Duodenal mucosa (tissue), 2 donors: ENCODE results near the gene NPAS3.

Source experiments
- H3K27ac ChIP-seq: one replicate; pipeline ENCODE4 v1.7.0; 2013; ENCODE audit warnings: low read depth, low read length
- H3K27me3 ChIP-seq, 2 donors: one replicate each; pipeline ENCODE4 v1.7.0; 2013; ENCODE audit warnings: low read length in 2 of 2, control low read depth in 1 of 2; ENCODE audit not compliant: insufficient read depth in 2 of 2, control insufficient read depth in 1 of 2
- H3K36me3 ChIP-seq, 2 donors: one replicate each; pipeline ENCODE4 v1.7.0; 2013; ENCODE audit warnings: low read length in 2 of 2, control low read depth in 1 of 2; ENCODE audit not compliant: insufficient read depth in 2 of 2, control insufficient read depth in 1 of 2
- H3K4me1 ChIP-seq, 2 donors: one replicate each; pipeline ENCODE4 v1.7.0; 2013; ENCODE audit warnings: low read length in 2 of 2, control low read depth in 1 of 2; ENCODE audit not compliant: insufficient read depth in 2 of 2, control insufficient read depth in 1 of 2
- H3K4me3 ChIP-seq, 2 donors: one replicate each; pipeline ENCODE4 v1.7.0; 2013; ENCODE audit warnings: low read length in 2 of 2, low read depth in 1 of 2
- H3K9ac ChIP-seq, 2 donors: one replicate each; pipeline ENCODE4 v1.7.0; 2013; ENCODE audit warnings: low read length in 2 of 2, low read depth in 1 of 2
- H3K9me3 ChIP-seq, 2 donors: one replicate each; pipeline ENCODE4 v1.7.0; 2013; ENCODE audit warnings: low read length in 2 of 2, control low read depth in 1 of 2; ENCODE audit not compliant: control insufficient read depth in 1 of 2

NPAS3 gene

GRCh38 chr14:32980178-32980901 is 41.7 kb downstream of the NPAS3 start:
- no peak overlapping the region for H3K4me3 ChIP-seq
- H3K36me3 ChIP-seq, result no peaks in the 10 kb centered on the region
- H3K27me3 ChIP-seq, result no peaks in the 10 kb centered on the region
- H3K27ac ChIP-seq, result no peak overlapping the region
- no peaks in the 10 kb centered on the region for H3K9me3 ChIP-seq
- no peak overlapping the region for H3K9ac ChIP-seq
- H3K4me1 ChIP-seq, result no peaks in the 10 kb centered on the region

GRCh38 chr14:32980902-32981501 is 42.3 kb downstream of the NPAS3 start:
- Histone ChIP-seq H3K9me3 (no peaks in the 10 kb centered on the region), H3K36me3 (no peaks in the 10 kb centered on the region), H3K27me3 (no peaks in the 10 kb centered on the region), H3K27ac (no peak overlapping the region), H3K4me3 (no peak overlapping the region), H3K9ac (no peak overlapping the region), H3K4me1 (no peaks in the 10 kb centered on the region)

DNA sequence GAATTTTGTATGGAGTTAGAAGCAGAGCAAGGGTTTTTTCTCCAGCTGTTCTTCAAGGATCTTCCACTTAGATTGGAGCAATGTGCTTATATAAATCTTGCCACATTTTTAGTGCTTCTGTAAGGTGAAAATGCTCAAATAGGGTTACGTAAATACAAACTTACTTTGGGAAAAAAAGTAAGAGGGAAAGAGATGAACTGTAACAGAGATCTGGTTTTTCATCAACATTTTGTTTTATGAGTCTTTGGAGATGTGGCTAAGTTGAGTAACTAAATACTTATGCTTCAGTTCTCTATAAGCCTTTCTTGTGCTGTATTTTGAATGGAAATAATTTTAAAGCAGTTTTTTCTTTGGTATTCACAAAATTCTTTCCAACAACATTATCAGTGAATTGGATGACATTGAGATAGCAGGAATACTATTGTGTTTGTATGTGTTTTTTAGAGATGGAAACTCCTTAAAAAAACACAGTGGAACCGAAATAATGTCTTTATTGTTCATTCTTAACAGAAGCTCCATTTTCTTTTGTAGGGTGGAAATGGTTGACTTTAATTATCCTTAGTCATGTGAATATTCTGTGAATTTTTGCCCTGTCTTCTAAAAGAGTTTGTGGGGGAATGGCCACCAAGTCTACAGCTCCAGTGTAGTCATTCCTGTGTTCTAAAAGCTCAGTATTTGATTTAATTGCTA is 45.7 kb downstream of the NPAS3 start:
- no peaks in the 10 kb centered on the region for H3K27me3 ChIP-seq
- no peak overlapping the region for H3K9ac ChIP-seq
- no peaks in the 10 kb centered on the region for H3K36me3 ChIP-seq
- no peak overlapping the region for H3K4me3 ChIP-seq
- H3K4me1 ChIP-seq, result no peaks in the 10 kb centered on the region
- no peaks in the 10 kb centered on the region for H3K9me3 ChIP-seq
- no peak overlapping the region for H3K27ac ChIP-seq

GRCh38 chr14:32985866-32986265 is 47.2 kb downstream of the NPAS3 start:
- Histone ChIP-seq H3K4me1 (no peaks in the 10 kb centered on the region), H3K9me3 (no peaks in the 10 kb centered on the region), H3K36me3 (no peaks in the 10 kb centered on the region), H3K9ac (no peak overlapping the region), H3K27ac (no peak overlapping the region), H3K27me3 (no peaks in the 10 kb centered on the region), H3K4me3 (no peak overlapping the region)

DNA sequence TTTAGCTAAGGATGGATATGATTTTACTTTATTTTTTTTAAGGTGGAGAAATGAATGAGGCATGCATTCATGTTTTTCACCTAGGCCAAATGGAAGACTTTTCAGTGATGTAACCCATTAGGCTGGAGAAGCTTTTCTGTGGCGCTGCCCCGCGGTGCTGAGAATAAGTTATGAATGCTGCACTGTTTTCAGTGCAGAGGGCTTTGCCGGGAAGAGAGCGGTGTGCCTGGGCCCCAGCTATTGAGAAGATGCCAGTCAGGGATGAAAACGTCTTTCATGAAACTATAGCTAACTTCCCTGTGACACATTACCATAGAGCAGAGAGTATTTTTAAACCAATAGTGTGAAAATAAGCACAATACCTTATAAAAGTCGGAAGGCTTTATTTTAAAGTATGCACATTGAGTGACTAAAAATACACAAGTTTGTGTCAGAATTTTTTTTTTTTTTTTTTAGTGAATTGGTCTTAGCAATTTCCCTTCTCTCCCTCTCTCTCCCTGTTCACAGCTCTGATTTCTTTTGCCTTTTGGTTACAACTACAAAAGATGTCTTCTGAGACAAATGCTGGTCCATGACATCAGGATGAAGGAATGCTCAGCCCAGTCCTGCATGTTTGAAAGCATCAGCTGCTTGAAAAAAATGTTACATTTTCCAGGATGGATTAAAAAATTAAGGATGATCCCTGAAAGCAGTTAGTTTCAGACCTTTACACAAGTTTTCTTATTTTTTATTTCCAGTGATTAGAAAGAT is 48.3 kb downstream of the NPAS3 start:
- H3K4me3 ChIP-seq, result no peak overlapping the region
- peak overlapping the region; percentile 2 for H3K27ac ChIP-seq
- no peak overlapping the region for H3K9ac ChIP-seq
- H3K4me1 ChIP-seq, result no peaks in the 10 kb centered on the region
- no peaks in the 10 kb centered on the region for H3K9me3 ChIP-seq
- no peaks in the 10 kb centered on the region for H3K27me3 ChIP-seq
- H3K36me3 ChIP-seq, result no peaks in the 10 kb centered on the region

DNA sequence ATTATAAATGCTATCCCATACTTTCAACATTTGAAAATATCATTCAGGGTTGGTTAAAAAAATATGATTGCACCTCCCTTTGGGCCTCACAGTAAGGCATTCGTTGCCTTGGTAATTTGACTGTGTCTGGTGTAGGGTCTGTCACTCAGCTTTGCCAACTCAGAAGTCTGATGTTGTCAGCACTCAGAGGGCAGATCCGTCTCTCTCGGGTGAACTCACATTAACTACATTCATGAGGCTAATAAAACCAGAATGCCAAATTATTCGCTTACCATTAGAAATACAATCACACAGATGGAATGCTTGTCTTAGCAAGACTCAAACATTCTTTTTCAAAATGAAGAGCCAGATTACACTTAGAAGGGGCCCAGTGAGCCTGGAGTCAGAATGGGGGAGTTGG is 53.0 kb downstream of the NPAS3 start:
- Histone ChIP-seq H3K27ac (no peak overlapping the region), H3K4me3 (no peak overlapping the region), H3K9me3 (no peaks in the 10 kb centered on the region), H3K9ac (no peak overlapping the region), H3K36me3 (no peaks in the 10 kb centered on the region), H3K27me3 (no peaks in the 10 kb centered on the region), H3K4me1 (no peaks in the 10 kb centered on the region)

GRCh38 chr14:32993921-32994320 is 55.2 kb downstream of the NPAS3 start:
- no peaks in the 10 kb centered on the region for H3K27me3 ChIP-seq
- no peaks in the 10 kb centered on the region for H3K9me3 ChIP-seq
- no peak overlapping the region for H3K4me3 ChIP-seq
- no peaks in the 10 kb centered on the region for H3K4me1 ChIP-seq
- no peak overlapping the region for H3K9ac ChIP-seq
- no peak overlapping the region for H3K27ac ChIP-seq
- H3K36me3 ChIP-seq, result no peaks in the 10 kb centered on the region

GRCh38 chr14:32996343-32996742 is 57.7 kb downstream of the NPAS3 start:
- Histone ChIP-seq H3K36me3 (no peaks in the 10 kb centered on the region), H3K27me3 (no peaks in the 10 kb centered on the region), H3K4me1 (no peaks in the 10 kb centered on the region), H3K27ac (no peak overlapping the region), H3K9ac (no peak overlapping the region), H3K4me3 (no peak overlapping the region), H3K9me3 (no peaks in the 10 kb centered on the region)

DNA sequence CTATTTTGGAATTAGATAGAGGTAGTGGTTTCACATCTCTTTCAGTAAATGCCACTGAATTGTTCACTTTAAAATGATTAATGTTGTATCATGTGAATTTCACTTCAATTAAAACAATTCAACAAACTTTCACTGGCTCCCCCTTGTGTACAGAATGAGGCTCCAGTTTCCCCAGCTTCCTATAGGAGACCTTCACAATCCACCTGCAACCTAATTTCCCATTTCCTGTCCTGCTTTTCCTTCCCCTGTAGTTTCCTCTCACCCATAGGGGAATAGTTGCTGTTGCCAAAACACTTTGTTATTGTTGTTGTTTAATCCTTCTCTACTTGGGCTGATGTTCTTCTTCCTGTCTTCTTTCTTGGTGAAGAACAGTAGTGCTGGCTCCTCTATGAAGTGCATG is 59.8 kb downstream of the NPAS3 start:
- Histone ChIP-seq H3K9ac (no peak overlapping the region), H3K4me1 (no peaks in the 10 kb centered on the region), H3K9me3 (no peaks in the 10 kb centered on the region), H3K36me3 (no peaks in the 10 kb centered on the region), H3K27ac (no peak overlapping the region), H3K4me3 (no peak overlapping the region), H3K27me3 (no peaks in the 10 kb centered on the region)

GRCh38 chr14:33009673-33010072 is 71.0 kb downstream of the NPAS3 start:
- Histone ChIP-seq H3K27me3 (no peaks in the 10 kb centered on the region), H3K4me1 (no peaks in the 10 kb centered on the region), H3K27ac (no peak overlapping the region), H3K9ac (no peak overlapping the region), H3K36me3 (no peaks in the 10 kb centered on the region), H3K4me3 (no peak overlapping the region), H3K9me3 (no peaks in the 10 kb centered on the region)
